GM18868 (cell line): Measurements from ENCODE around the gene AOAH.
A peak's percentile ranks its signal among the peaks of the same experiment; 100 is the strongest.

Experiments
- ATAC-seq: cut with Tn5 transposase; IDR thresholded peaks from one replicate; pipeline ENCODE4 v1.9.1; 2021; ENCODE audit warnings: mild to moderate bottlenecking, moderate library complexity; ENCODE audit not compliant: unreplicated experiment

Gene AOAH

GRCh38 chr7:36567699-36568451, 156.4 kb downstream of the AOAH start:
- no peak for ATAC-seq

- ATAC-seq = no peak
Observed at GRCh38 chr7:36565792-36566356, 158.4 kb downstream of the AOAH start.

- ATAC-seq = no peak
Observed at GRCh38 chr7:36564489-36564888, 159.8 kb downstream of the AOAH start.

- ATAC-seq = no peak
Observed at GRCh38 chr7:36563706-36564327, 160.5 kb downstream of the AOAH start.

GRCh38 chr7:36562121-36562520, 162.2 kb downstream of the AOAH start:
- ATAC-seq = no peak

GRCh38 chr7:36549029-36549428, 175.3 kb downstream of the AOAH start:
- ATAC-seq = no peak

- ATAC-seq = no peak
Observed at GRCh38 chr7:36547416-36547815, 176.9 kb downstream of the AOAH start.

GRCh38 chr7:36546331-36546730, 178.0 kb downstream of the AOAH start:
- no peak for ATAC-seq

GRCh38 chr7:36545291-36545690, 179.0 kb downstream of the AOAH start:
- ATAC-seq = no peak

GRCh38 chr7:36538126-36538525, 186.2 kb downstream of the AOAH start:
- no peak for ATAC-seq

GRCh38 chr7:36535866-36536664, 188.2 kb downstream of the AOAH start:
- no peak for ATAC-seq

- no peak for ATAC-seq
Observed at GRCh38 chr7:36533717-36534116, 190.6 kb downstream of the AOAH start.

- no peak for ATAC-seq
Observed at GRCh38 chr7:36532981-36533499, 191.3 kb downstream of the AOAH start.

- ATAC-seq = no peak
Observed at GRCh38 chr7:36531951-36532350, 192.3 kb downstream of the AOAH start.

- ATAC-seq = no peak
Observed at GRCh38 chr7:36530456-36530855, 193.8 kb downstream of the AOAH start.

GRCh38 chr7:36527549-36527913, 196.8 kb downstream of the AOAH start:
- no peak for ATAC-seq

GRCh38 chr7:36526863-36527548, 197.3 kb downstream of the AOAH start:
- ATAC-seq = peak; percentile 92

GRCh38 chr7:36523371-36524101, 200.8 kb downstream of the AOAH start:
- no peak for ATAC-seq

GRCh38 chr7:36522453-36523007, 201.8 kb downstream of the AOAH start:
- ATAC-seq = no peak

GRCh38 chr7:36521911-36522310, 202.4 kb downstream of the AOAH start:
- ATAC-seq = no peak
